Activated naive CD4-positive, alpha-beta T cell treated with anti-CD3 and anti-CD28 coated beads for 36 hours (primary cell): ENCODE data around the gene SLC5A11. TPM values are rescaled to one million over a fixed set of nuclear protein-coding genes. Genes with fewer than 3 reads are reported as not detected.

ENCODE experiments used
- CTCF ChIA-PET: fragments of 350-600 bp; sonication (Branson Sonifier 250); formaldehyde crosslinking; loops from one replicate; lab custom pipeline; 2021; ENCODE audit warnings: antibody characterized with exemption; lab: Charles Lee
- DNase-seq: peaks from one replicate; pipeline ENCODE4 v3.0.0-alpha.2; 2020
- H3K27ac Mint-ChIP-seq: one replicate; pipeline ENCODE4 v1.8.0; 2021; ENCODE audit warnings: mild to moderate bottlenecking, mixed read lengths
- H3K27me3 Mint-ChIP-seq: one replicate; pipeline ENCODE4 v1.8.0; 2021; ENCODE audit warnings: low read depth, mixed read lengths
- H3K36me3 Mint-ChIP-seq: one replicate; pipeline ENCODE4 v1.8.0; 2021; ENCODE audit warnings: low read depth, mixed read lengths
- H3K4me1 Mint-ChIP-seq: one replicate; pipeline ENCODE4 v1.8.0; 2021; ENCODE audit warnings: low read depth, mixed read lengths
- H3K4me3 Mint-ChIP-seq: one replicate; pipeline ENCODE4 v1.8.0; 2021; ENCODE audit warnings: mild to moderate bottlenecking, moderate library complexity, mixed read lengths
- H3K9me3 Mint-ChIP-seq: one replicate; pipeline ENCODE4 v1.8.0; 2021; ENCODE audit warnings: mixed read lengths
- intact Hi-C: fragments of 100-400 bp; cut with micrococcal nuclease; formaldehyde crosslinking; loops from one replicate; pipeline ENCODE4 v1.15.1; 2023
- total RNA-seq, 2 experiments: library from RNA; stranded (reverse); gene quantifications; one replicate each; pipeline ENCODE4 v1.2.3, GENCODE V29; 2021

SLC5A11 gene
- total RNA-seq, 2 experiments from 2014 or later: not detected

- intact Hi-C loops: no loop called here
- H3K4me3 Mint-ChIP-seq: no peak overlapping the region
- DNase-seq: no peak
- H3K27ac Mint-ChIP-seq: no peak overlapping the region
- peaks cover 27% of the 10 kb centered on the region for H3K36me3 Mint-ChIP-seq
- no peaks in the 10 kb centered on the region for H3K9me3 Mint-ChIP-seq
- CTCF ChIA-PET: no interaction called here
- no peaks in the 10 kb centered on the region for H3K27me3 Mint-ChIP-seq
- H3K4me1 Mint-ChIP-seq: no peaks in the 10 kb centered on the region
Measured at GRCh38 chr16:24939224-24939623, 93.5 kb downstream of the SLC5A11 start.

DNA sequence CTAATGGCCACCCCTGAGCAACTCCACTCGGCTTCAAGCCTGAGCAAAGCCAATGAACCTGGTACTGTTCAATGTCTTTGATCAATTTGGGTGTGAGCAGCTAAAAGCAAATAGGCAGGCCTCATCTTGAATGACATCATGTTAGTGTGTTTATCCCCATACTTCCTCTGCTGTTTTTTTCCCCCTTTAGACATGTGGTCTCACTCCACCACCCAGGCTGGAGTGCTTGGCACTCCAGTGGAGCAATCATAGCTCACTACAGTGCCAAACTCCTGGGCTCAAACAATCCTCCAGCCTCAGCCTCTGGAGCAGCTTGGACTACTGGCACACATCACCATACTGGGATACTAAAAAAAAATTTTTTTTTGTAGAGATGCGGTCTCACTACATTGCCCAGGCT is 94.0 kb downstream of the SLC5A11 start:
- no peaks in the 10 kb centered on the region for H3K27me3 Mint-ChIP-seq
- no peak overlapping the region for H3K27ac Mint-ChIP-seq
- CTCF ChIA-PET: interaction anchor here (0.6 kb wide), 1 partner anchor 1583 kb away, joined by 3 read pairs; no protein-coding TSS in a partner anchor
- H3K4me3 Mint-ChIP-seq: no peak overlapping the region
- no peaks in the 10 kb centered on the region for H3K9me3 Mint-ChIP-seq
- intact Hi-C loops: no loop called here
- peaks cover 25% of the 10 kb centered on the region for H3K36me3 Mint-ChIP-seq
- H3K4me1 Mint-ChIP-seq: no peaks in the 10 kb centered on the region
- DNase-seq: no peak

DNA sequence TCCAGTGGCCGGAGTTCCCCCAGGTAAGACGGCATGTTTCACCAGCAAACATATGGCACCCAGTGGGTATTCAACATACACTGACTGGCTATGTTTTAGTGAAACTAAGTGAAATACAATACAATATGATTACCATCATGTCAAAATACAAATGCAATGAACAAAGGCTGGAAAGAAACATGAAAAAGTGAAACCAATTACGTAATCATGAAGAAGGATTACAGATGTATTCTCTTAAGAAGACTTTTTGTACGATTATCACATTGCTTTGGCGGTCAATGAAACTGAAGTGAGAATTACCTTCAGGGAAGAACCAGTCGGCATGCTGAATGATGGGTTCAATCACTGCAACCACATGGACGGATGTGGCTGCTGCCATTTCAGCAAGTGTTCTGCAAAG is 97.7 kb downstream of the SLC5A11 start:
- no peak for DNase-seq
- Mint-ChIP-seq H3K4me3 (no peak overlapping the region), H3K4me1 (no peaks in the 10 kb centered on the region), H3K36me3 (peaks cover 28% of the 10 kb centered on the region), H3K27me3 (no peaks in the 10 kb centered on the region), H3K27ac (no peak overlapping the region), H3K9me3 (no peaks in the 10 kb centered on the region)
- intact Hi-C loops: no loop called here
- CTCF ChIA-PET: no interaction called here

- Mint-ChIP-seq H3K9me3 (no peaks in the 10 kb centered on the region), H3K4me3 (no peak overlapping the region), H3K27me3 (no peaks in the 10 kb centered on the region), H3K36me3 (peaks cover 28% of the 10 kb centered on the region), H3K4me1 (no peaks in the 10 kb centered on the region), H3K27ac (no peak overlapping the region)
- intact Hi-C loops: no loop called here
- no peak for DNase-seq
- CTCF ChIA-PET: no interaction called here
Measured at GRCh38 chr16:24944206-24944605, 98.4 kb downstream of the SLC5A11 start.

DNA sequence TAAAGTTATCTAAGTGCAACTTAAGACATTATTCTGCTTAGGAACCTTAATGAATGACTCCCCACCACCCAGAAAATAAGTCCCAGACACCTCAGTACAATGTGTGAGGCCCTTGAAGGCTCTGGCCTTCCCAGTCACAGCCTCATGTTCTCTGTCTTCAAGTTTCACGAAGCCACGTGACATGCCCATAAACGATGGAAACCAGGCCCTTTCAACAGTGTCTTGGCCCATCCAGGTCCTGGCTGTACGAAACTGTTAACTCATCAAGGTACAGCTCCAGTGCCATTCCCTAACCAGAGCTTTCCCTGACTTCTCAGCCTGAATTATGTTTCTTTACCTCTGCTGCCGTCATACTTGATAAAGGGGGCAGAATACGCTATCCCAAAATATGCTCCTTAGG is 100.4 kb downstream of the SLC5A11 start:
- Mint-ChIP-seq H3K9me3 (no peaks in the 10 kb centered on the region), H3K4me3 (no peak overlapping the region), H3K27me3 (no peaks in the 10 kb centered on the region), H3K36me3 (peaks cover 23% of the 10 kb centered on the region), H3K27ac (no peak overlapping the region), H3K4me1 (no peaks in the 10 kb centered on the region)
- intact Hi-C loops: no loop called here
- DNase-seq: no peak
- CTCF ChIA-PET: no interaction called here

DNA sequence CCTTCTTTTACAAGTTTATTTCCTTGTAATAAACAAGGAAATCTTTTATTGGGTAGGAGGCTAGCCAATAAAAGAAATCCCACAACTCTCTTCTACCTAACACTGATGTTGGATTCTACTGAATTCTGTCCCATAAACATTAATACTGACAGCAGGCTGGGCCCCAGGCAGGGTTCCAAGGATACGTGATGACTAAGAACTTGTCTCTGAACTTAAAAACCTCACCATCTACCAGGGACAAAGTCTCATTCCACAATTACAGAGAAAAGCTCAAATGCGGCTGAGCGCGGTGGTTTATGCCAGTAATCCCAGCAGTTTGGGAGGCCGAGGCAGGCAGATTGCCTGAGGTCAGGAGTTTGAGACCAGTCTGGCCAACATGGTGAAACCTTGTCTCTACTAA is 104.5 kb downstream of the SLC5A11 start:
- no peak overlapping the region for H3K27ac Mint-ChIP-seq
- CTCF ChIA-PET: no interaction called here
- H3K36me3 Mint-ChIP-seq: peaks cover 20% of the 10 kb centered on the region
- no peak for DNase-seq
- no peaks in the 10 kb centered on the region for H3K4me1 Mint-ChIP-seq
- no peak overlapping the region for H3K4me3 Mint-ChIP-seq
- H3K9me3 Mint-ChIP-seq: no peaks in the 10 kb centered on the region
- H3K27me3 Mint-ChIP-seq: no peaks in the 10 kb centered on the region
- intact Hi-C loops: no loop called here

DNA sequence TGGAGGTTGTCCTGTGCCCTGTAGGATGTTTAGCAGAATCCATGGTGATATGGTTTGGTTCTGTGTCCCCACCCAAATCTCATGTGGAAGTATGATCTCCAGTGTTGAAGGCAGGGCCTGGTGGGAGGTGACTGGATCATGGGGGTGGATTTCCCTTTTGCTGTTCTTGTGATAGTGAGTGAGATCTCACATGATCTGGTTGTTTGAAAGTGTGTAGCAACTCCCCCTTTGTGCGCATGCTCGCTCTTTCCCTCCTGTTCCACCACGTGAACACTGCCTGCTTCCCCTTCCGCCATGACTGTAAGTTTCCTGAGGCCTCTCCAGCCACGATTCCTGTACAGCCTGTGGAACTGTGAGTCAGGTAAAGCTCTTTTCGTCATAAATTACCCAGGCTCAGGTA is 107.5 kb downstream of the SLC5A11 start:
- CTCF ChIA-PET: no interaction called here

GRCh38 chr16:24953721-24954120 is 108.0 kb downstream of the SLC5A11 start:
- Mint-ChIP-seq H3K27me3 (no peaks in the 10 kb centered on the region), H3K4me1 (no peaks in the 10 kb centered on the region), H3K27ac (no peak overlapping the region), H3K36me3 (peaks cover 32% of the 10 kb centered on the region), H3K4me3 (no peak overlapping the region), H3K9me3 (no peaks in the 10 kb centered on the region)
- CTCF ChIA-PET: no interaction called here
- intact Hi-C loops: no loop called here
- no peak for DNase-seq

More for the DNA sequence above, 107.5 kb downstream of the SLC5A11 start:
- intact Hi-C loops: no loop called here
- Mint-ChIP-seq H3K4me1 (no peaks in the 10 kb centered on the region), H3K27me3 (no peaks in the 10 kb centered on the region), H3K36me3 (peaks cover 31% of the 10 kb centered on the region), H3K9me3 (no peaks in the 10 kb centered on the region), H3K27ac (no peak overlapping the region), H3K4me3 (no peak overlapping the region)
- DNase-seq: no peak

GRCh38 chr16:24954137-24954536 is 108.4 kb downstream of the SLC5A11 start:
- H3K36me3 Mint-ChIP-seq: peaks cover 33% of the 10 kb centered on the region
- CTCF ChIA-PET: no interaction called here
- DNase-seq: no peak
- H3K27ac Mint-ChIP-seq: no peak overlapping the region
- H3K4me1 Mint-ChIP-seq: no peaks in the 10 kb centered on the region
- no peaks in the 10 kb centered on the region for H3K9me3 Mint-ChIP-seq
- no peaks in the 10 kb centered on the region for H3K27me3 Mint-ChIP-seq
- intact Hi-C loops: no loop called here
- no peak overlapping the region for H3K4me3 Mint-ChIP-seq

- Mint-ChIP-seq H3K4me3 (no peak overlapping the region), H3K27ac (no peak overlapping the region), H3K27me3 (no peaks in the 10 kb centered on the region), H3K9me3 (no peaks in the 10 kb centered on the region), H3K36me3 (peaks cover 35% of the 10 kb centered on the region), H3K4me1 (no peaks in the 10 kb centered on the region)
- no peak for DNase-seq
- intact Hi-C loops: no loop called here
- CTCF ChIA-PET: no interaction called here
Measured at GRCh38 chr16:24955975-24956731, 110.4 kb downstream of the SLC5A11 start.

DNA sequence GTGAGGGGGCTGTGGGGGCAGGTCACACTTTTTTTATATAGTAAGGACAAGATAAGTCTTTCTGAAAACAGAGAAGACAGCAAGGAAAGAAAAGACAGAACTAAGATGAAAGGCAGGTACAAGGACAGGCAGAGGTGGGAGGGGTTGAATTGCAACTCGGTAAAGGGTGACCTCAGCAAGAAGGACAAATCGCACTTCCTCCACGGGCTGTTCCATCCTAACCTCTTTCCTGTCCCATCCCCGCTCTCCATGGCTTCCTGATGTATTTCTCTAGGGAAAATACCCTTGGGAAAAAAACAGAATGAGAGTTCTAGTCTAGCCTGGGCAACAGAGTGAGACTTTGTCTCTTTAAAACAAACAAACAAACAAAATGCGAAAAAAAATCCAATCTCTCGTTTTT is 112.1 kb downstream of the SLC5A11 start:
- Mint-ChIP-seq H3K36me3 (peaks cover 45% of the 10 kb centered on the region), H3K27ac (no peak overlapping the region)
- intact Hi-C loops: no loop called here

More for the DNA sequence above, 112.1 kb downstream of the SLC5A11 start:
- Mint-ChIP-seq H3K4me1 (no peaks in the 10 kb centered on the region), H3K4me3 (no peak overlapping the region), H3K27me3 (no peaks in the 10 kb centered on the region), H3K9me3 (peaks cover 5% of the 10 kb centered on the region)
- CTCF ChIA-PET: no interaction called here
- DNase-seq: no peak
